K562 (cell line): ENCODE measurements around the gene FIBP. TPM values are rescaled to one million over a fixed set of nuclear protein-coding genes. Genes with fewer than 3 reads are reported as not detected.
A peak's percentile ranks its signal among the peaks of the same experiment; 100 is the strongest.

Experiments
- BDP1 ChIP-seq: IDR thresholded peaks from 3 replicates; pipeline ENCODE4 v1.6.1; 2011; ENCODE audit not compliant: insufficient read length, insufficient read depth
- CREM ChIP-seq: IDR thresholded peaks from 2 replicates; pipeline ENCODE4 v1.6.1; 2014; ENCODE audit warnings: antibody characterized with exemption, low read depth
- CTCF ChIP-seq, 3 experiments: IDR thresholded peaks in 2 of 3; conservative IDR thresholded peaks in 1 of 3; 2 replicates each; pipeline ENCODE4 v1.5.1; 2011 to 2012; ENCODE audit warnings: low read length in 3 of 3, mild to moderate bottlenecking in 3 of 3, control low read depth in 2 of 3, improper control_type of control experiment in 1 of 3, inconsistent platforms in 1 of 3, low read depth in 1 of 3, mixed read lengths in 1 of 3, moderate library complexity in 1 of 3; ENCODE audit not compliant: insufficient read depth in 2 of 3
- E2F6 ChIP-seq, 2 experiments: IDR thresholded peaks; 2 replicates each; pipeline ENCODE4 v1.6.1; 2011; ENCODE audit warnings: borderline replicate concordance in 1 of 2, control low read depth in 1 of 2, low read depth in 1 of 2, low read length in 1 of 2, mild to moderate bottlenecking in 1 of 2, mixed read lengths in 1 of 2, moderate library complexity in 1 of 2; ENCODE audit not compliant: insufficient read depth in 1 of 2, insufficient read length in 1 of 2, poor library complexity in 1 of 2, severe bottlenecking in 1 of 2; ENCODE audit errors: extremely low read depth in 1 of 2
- FOXJ2 ChIP-seq: fragments of 200-800 bp; sonication (Bioruptor generic); IDR thresholded peaks from 2 replicates; pipeline ENCODE4 v1.6.1; 2016; ENCODE audit warnings: missing genetic modification characterization, missing compliant biosample characterization
- GTF2A2 ChIP-seq: IDR thresholded peaks from 2 replicates; pipeline ENCODE4 v1.6.1; 2016; ENCODE audit warnings: mild to moderate bottlenecking, missing genetic modification characterization, missing compliant biosample characterization
- HDAC2 ChIP-seq: fragments of 450-650 bp; IDR thresholded peaks from 2 replicates; pipeline ENCODE4 v1.6.1; 2016; ENCODE audit warnings: mild to moderate bottlenecking
- HMG20A ChIP-seq: fragments of 450-650 bp; formaldehyde crosslinking; conservative IDR thresholded peaks from 2 replicates; pipeline ENCODE4 v1.4.0; 2020; ENCODE audit warnings: mild to moderate bottlenecking, mixed read lengths
- KLF10 ChIP-seq: fragments of 250-450 bp; sonication (Bioruptor Pico); IDR thresholded peaks from 2 replicates; pipeline ENCODE4 v1.6.1; 2021; ENCODE audit warnings: matching md5 sums
- KLF16 ChIP-seq: IDR thresholded peaks from 2 replicates; pipeline ENCODE4 v1.6.1; 2016; ENCODE audit warnings: antibody characterized with exemption
- NFRKB ChIP-seq: fragments of 450-650 bp; IDR thresholded peaks from 2 replicates; pipeline ENCODE4 v1.6.1; 2016; ENCODE audit warnings: low read depth
- PML ChIP-seq: IDR thresholded peaks from 2 replicates; pipeline ENCODE4 v1.6.1; 2012; ENCODE audit warnings: low read length, inconsistent platforms
- PURB ChIP-seq: sonication (generic); formaldehyde crosslinking; IDR thresholded peaks from 2 replicates; pipeline ENCODE4 v1.9.0; 2021; ENCODE audit warnings: low read depth, mild to moderate bottlenecking, missing genetic modification reagents
- RBM34 ChIP-seq: fragments of 200-400 bp; formaldehyde crosslinking; IDR thresholded peaks from 2 replicates; pipeline ENCODE4 v1.6.1; 2018; ENCODE audit warnings: low read length, borderline replicate concordance; ENCODE audit not compliant: insufficient read depth
- SMAD2 ChIP-seq: fragments of 150-350 bp; IDR thresholded peaks from 2 replicates; pipeline ENCODE4 v1.6.1; 2014; ENCODE audit warnings: low read depth, mild to moderate bottlenecking, low read length
- SOX6 ChIP-seq: fragments of 450-650 bp; IDR thresholded peaks from 2 replicates; pipeline ENCODE4 v1.6.1; 2014; ENCODE audit warnings: mild to moderate bottlenecking
- TGIF2 ChIP-seq: sonication (generic); formaldehyde crosslinking; IDR thresholded peaks from 2 replicates; pipeline ENCODE4 v1.8.1; 2022; ENCODE audit warnings: mild to moderate bottlenecking, missing genetic modification reagents, moderate library complexity
- ZBTB33 ChIP-seq: sonication (generic); formaldehyde crosslinking; IDR thresholded peaks from 2 replicates; pipeline ENCODE4 v1.8.1; 2023; ENCODE audit warnings: mild to moderate bottlenecking, missing genetic modification reagents
- ZFP91 ChIP-seq: sonication (generic); formaldehyde crosslinking; IDR thresholded peaks from 2 replicates; pipeline ENCODE4 v1.8.0; 2022; ENCODE audit warnings: mild to moderate bottlenecking, missing genetic modification reagents
- ZKSCAN1 ChIP-seq: fragments of 150-350 bp; IDR thresholded peaks from 2 replicates; pipeline ENCODE4 v1.6.1; 2016; ENCODE audit warnings: low read depth, low read length
- ZNF280B ChIP-seq: fragments of 250-450 bp; sonication (Bioruptor Pico); IDR thresholded peaks from 2 replicates; pipeline ENCODE4 v1.5.1; 2021; ENCODE audit warnings: mild to moderate bottlenecking
- ZNF445 ChIP-seq: fragments of 250-450 bp; sonication (Bioruptor Pico); IDR thresholded peaks from 2 replicates; pipeline ENCODE4 v1.4.0; 2020; ENCODE audit warnings: low read depth, mild to moderate bottlenecking, moderate library complexity
- ZNF77 ChIP-seq: fragments of 250-450 bp; sonication (Bioruptor Pico); IDR thresholded peaks from 2 replicates; pipeline ENCODE4 v1.5.0; 2020
- polyA plus RNA-seq, 8 experiments: library from polyadenylated mRNA; depleted of rRNA in 4 of 8; stranded (reverse) in 5 of 8; unstranded in 3 of 8; fragments of >200 nt; fragmentation: Nextera tagmentation in 2 of 8; fragmentation: Illumina TruSeq in 1 of 8; extraction: Ambion mirVana in 2 of 8; extraction: Trizol in 1 of 8; gene quantifications; 2 replicates each; pipeline versions ENCODE4 v1.2.1 to v1.2.3, GENCODE V29; 2011 to 2014; ENCODE audit warnings: inconsistent platforms in 1 of 8, missing spikeins in 1 of 8
- total RNA-seq, 7 experiments: library from RNA; depleted of rRNA in 6 of 7; stranded (reverse); fragments of >200 nt in 6 of 7; fragmentation: Illumina TruSeq in 2 of 7; extraction: Trizol in 2 of 7; gene quantifications; 2 replicates each; pipeline versions ENCODE4 v1.2.1 to v1.2.3, GENCODE V29; 2011 to 2021; ENCODE audit warnings: low replicate concordance in 1 of 7

FIBP gene
- total and polyA plus RNA-seq, 9 of the 15 experiments (the other 6 are each of a cell fraction or from before 2014, with no cell fraction given) = 41.2 to 79.2 (median 48.6) TPM

GRCh38 chr11:65919141-65919572, 30.9 kb upstream of the FIBP start, which contains the start of gene DRAP1 (continued):
- TF ChIP-seq ZBTB33 = peak; percentile 90
- TF ChIP-seq HDAC2 = no peak
- TF ChIP-seq KLF10 (CRISPR knock-in tag) = no peak
- peak; percentile 78 for TF ChIP-seq FOXJ2 (tag)
- 0 out of 2 replicates have a peak, but pooled peaks have one; percentile 8 for TF ChIP-seq GTF2A2 (tag)
- TF ChIP-seq E2F6 (IDR thresholded peaks at IDR 0.05; ENCODE audit: borderline replicate concordance in 1 of 2, extremely low read depth in 1 of 2, insufficient read depth in 1 of 2, insufficient read length in 1 of 2, low read depth in 1 of 2, low read length in 1 of 2, poor library complexity in 1 of 2, severe bottlenecking in 1 of 2) = peak; percentile 89 to 96
- TF ChIP-seq SMAD2 = no peak
- peak; percentile 91 for TF ChIP-seq CREM
- TF ChIP-seq CTCF (IDR thresholded peaks at IDR 0.05 in 2 of 3, conservative IDR thresholded peaks at IDR 0.05 in 1 of 3; ENCODE audit: insufficient read depth in 2 of 3, low read depth in 1 of 3, low read length in 3 of 3) = no peak
- TF ChIP-seq HMG20A (CRISPR knock-in tag) = no peak
- TF ChIP-seq ZFP91 (CRISPR knock-in tag) = no peak
- no peak for TF ChIP-seq ZNF280B
- no peak for TF ChIP-seq RBM34
- TF ChIP-seq NFRKB = no peak
- peak; percentile 67; the same call in 1 of the 2 replicates for TF ChIP-seq SOX6
- TF ChIP-seq KLF16 = no peak
- peak; percentile 75; the same call in 1 of the 2 replicates for TF ChIP-seq TGIF2 (CRISPR knock-in tag)
- TF ChIP-seq ZKSCAN1 = no peak; the same call in 1 of the 2 replicates
- no peak for TF ChIP-seq ZNF77 (CRISPR knock-in tag)
- no peak for TF ChIP-seq PML
- TF ChIP-seq BDP1 = no peak
- no peak for TF ChIP-seq ZNF445 (CRISPR knock-in tag)
- no peak for TF ChIP-seq PURB (CRISPR knock-in tag)
